Left lung (tissue), 10 donors: ENCODE measurements around the gene MTRF1L. TPM values are rescaled to one million over a fixed set of nuclear protein-coding genes. Genes with fewer than 3 reads are reported as not detected.

Source experiments
- ATAC-seq: fragments of 200-7000 bp; cut with Tn5 transposase; one replicate; pipeline ENCODE4 v1.9.1; 2020; ENCODE audit warnings: moderate library complexity
- DNase-seq, 4 donors: peaks; one replicate each; pipeline ENCODE4 v3.0.0-alpha.2; 2013 to 2020
- H3K27ac ChIP-seq, 2 donors: fragments of 200-600 bp; sonication (generic) in 1 of 2; one replicate each; pipeline versions ENCODE4 v1.5.0 to v1.8.0; 2020 to 2021
- H3K27me3 ChIP-seq, 2 donors: fragments of 200-600 bp; sonication (generic) in 1 of 2; one replicate each; pipeline versions ENCODE4 v1.5.0 to v1.8.0; 2020 to 2021
- H3K36me3 ChIP-seq, 2 donors: fragments of 200-600 bp; sonication (generic) in 1 of 2; one replicate each; pipeline versions ENCODE4 v1.5.0 to v1.8.0; 2020 to 2021
- H3K4me1 ChIP-seq, 2 donors: fragments of 200-600 bp; one replicate each; pipeline ENCODE4 v1.8.0; 2021
- H3K4me3 ChIP-seq, 2 donors: fragments of 200-600 bp; sonication (generic) in 1 of 2; one replicate each; pipeline versions ENCODE4 v1.5.0 to v1.8.0; 2020 to 2021; ENCODE audit warnings: mild to moderate bottlenecking in 1 of 2
- H3K9me3 ChIP-seq, 2 donors: fragments of 200-600 bp; sonication (generic) in 1 of 2; one replicate each; pipeline versions ENCODE4 v1.5.0 to v1.8.0; 2020 to 2021
- CTCF ChIP-seq, 2 donors: fragments of 200-600 bp; sonication (generic) in 1 of 2; IDR thresholded peaks; one replicate each; pipeline versions ENCODE4 v1.5.0 to v1.8.0; 2021; ENCODE audit warnings: antibody characterized with exemption in 2 of 2
- intact Hi-C, 2 donors: fragments of 100-400 bp; cut with DNase I; formaldehyde crosslinking; loops; one replicate each; pipeline versions ENCODE4 v1.11.2 to v1.14.2; 2022
- polyA plus RNA-seq, 6 donors: library from polyadenylated mRNA; unstranded; fragments of 120-200 nt; gene quantifications; one replicate each; pipeline ENCODE4 v1.2.1, GENCODE V29; 2013; ENCODE audit not compliant: insufficient read length in 6 of 6
- total RNA-seq, 2 donors: library from RNA; stranded (reverse); fragmentation: NEBNext Ultra II Directional; extraction: Animal tissue kit (Norgen Biotek cat#: 25700); gene quantifications; one replicate each; pipeline ENCODE4 v1.2.1, GENCODE V29; 2021
- donor health status: DM: no; HTN: yes; CAD: no.
- donor health status: DM: no; HTN: no; CAD: no.

Gene MTRF1L
- total and polyA plus RNA-seq, 8 donors: 14.7 to 26.8 (median 20.9) TPM

- H3K27ac ChIP-seq: no peak overlapping the region
- DNase-seq (peak in 1 of 4 donors; percentile 51), ATAC-seq (no peak)
- H3K9me3 ChIP-seq: no peaks in the 10 kb centered on the region
- no peaks in the 10 kb centered on the region for H3K27me3 ChIP-seq
- H3K36me3 ChIP-seq: no peaks in the 10 kb centered on the region
- no peak for TF ChIP-seq CTCF (IDR thresholded peaks at IDR 0.05)
- H3K4me3 ChIP-seq: no peak overlapping the region
- no peaks in the 10 kb centered on the region for H3K4me1 ChIP-seq
- intact Hi-C loops: no loop called here
Observed at GRCh38 chr6:152959333-152959732, 43.2 kb downstream of the MTRF1L start.

DNA sequence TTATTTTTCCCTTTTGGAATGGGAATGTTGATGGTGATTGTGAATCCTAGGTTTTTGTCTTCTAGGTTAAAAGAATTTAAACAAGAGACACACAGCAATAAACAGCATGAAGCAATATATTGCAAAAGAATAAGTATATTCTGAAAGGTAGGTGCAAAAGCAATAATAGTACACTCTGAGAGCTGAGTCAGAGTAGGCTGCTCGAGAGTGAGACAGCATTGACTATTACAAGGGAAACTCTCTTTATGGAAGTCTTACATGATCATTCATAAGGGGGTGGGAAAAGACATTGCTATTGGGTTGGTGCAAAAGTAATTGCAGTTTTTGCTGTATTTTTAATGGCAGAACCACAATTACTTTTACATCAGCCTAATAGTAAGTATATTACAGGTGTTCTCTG, 44.7 kb downstream of the MTRF1L start:
- Histone ChIP-seq H3K27ac (no peak overlapping the region), H3K4me1 (no peaks in the 10 kb centered on the region), H3K27me3 (no peaks in the 10 kb centered on the region), H3K4me3 (no peak overlapping the region), H3K36me3 (no peaks in the 10 kb centered on the region), H3K9me3 (no peaks in the 10 kb centered on the region)
- intact Hi-C loops: no loop called here
- ATAC-seq (no peak), DNase-seq (no peak)
- TF ChIP-seq CTCF (IDR thresholded peaks at IDR 0.05): no peak

GRCh38 chr6:152954443-152954842, 48.1 kb downstream of the MTRF1L start:
- Histone ChIP-seq H3K36me3 (no peaks in the 10 kb centered on the region), H3K4me3 (no peak overlapping the region), H3K9me3 (no peaks in the 10 kb centered on the region), H3K27me3 (peaks cover 0 to 15% of the 10 kb centered on the region in 2 donors), H3K4me1 (no peaks in the 10 kb centered on the region), H3K27ac (no peak overlapping the region)
- intact Hi-C loops: no loop called here
- ATAC-seq (no peak), DNase-seq (no peak)
- no peak for TF ChIP-seq CTCF (IDR thresholded peaks at IDR 0.05)

DNA sequence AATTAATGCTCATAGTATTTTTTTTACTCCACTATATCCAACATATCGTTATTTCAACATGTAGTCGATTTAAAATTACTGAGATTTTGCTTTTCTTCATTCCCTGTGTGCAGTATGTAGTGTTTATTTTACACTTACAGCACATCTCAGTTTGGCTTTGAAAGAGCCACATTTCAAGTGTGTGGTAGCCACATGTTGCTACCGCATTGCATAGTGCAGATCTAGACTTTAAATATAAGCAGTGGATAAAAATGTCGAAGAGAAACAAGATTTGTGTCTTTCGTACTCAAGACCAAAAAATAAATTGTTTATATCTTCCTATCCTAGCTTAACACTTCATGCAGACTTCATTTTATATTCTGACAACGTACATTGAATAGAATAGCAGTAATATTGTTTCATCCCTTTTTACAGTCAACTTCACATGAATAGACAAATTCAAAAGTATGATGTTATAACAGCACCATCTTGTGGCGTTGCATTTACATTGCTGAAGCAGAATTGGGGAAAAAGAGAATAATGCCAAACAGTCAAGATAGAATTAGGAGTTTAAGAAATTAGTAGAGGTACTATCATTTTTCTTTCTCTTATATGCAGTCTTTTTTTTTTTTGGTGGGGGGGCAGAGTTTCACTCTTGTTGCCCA, 49.5 kb downstream of the MTRF1L start:
- H3K36me3 ChIP-seq: no peaks in the 10 kb centered on the region
- H3K27ac ChIP-seq: no peak overlapping the region
- peak; percentile 49 for ATAC-seq
- TF ChIP-seq CTCF (IDR thresholded peaks at IDR 0.05): peak; percentile 29 to 31
- H3K4me1 ChIP-seq: no peaks in the 10 kb centered on the region
- H3K27me3 ChIP-seq: peaks cover 0 to 20% of the 10 kb centered on the region in 2 donors
- DNase-seq: peak in 2 of 4 donors; percentile 8 to 23
- no peaks in the 10 kb centered on the region for H3K9me3 ChIP-seq
- intact Hi-C loops: no loop called here
- no peak overlapping the region for H3K4me3 ChIP-seq

GRCh38 chr6:152952045-152952444, 50.5 kb downstream of the MTRF1L start:
- Histone ChIP-seq H3K4me1 (no peaks in the 10 kb centered on the region), H3K4me3 (no peak overlapping the region), H3K27me3 (peaks cover 0 to 25% of the 10 kb centered on the region in 2 donors), H3K9me3 (no peaks in the 10 kb centered on the region), H3K36me3 (no peaks in the 10 kb centered on the region), H3K27ac (no peak overlapping the region)
- DNase-seq (no peak), ATAC-seq (no peak)
- no peak for TF ChIP-seq CTCF (IDR thresholded peaks at IDR 0.05)
- intact Hi-C loops: no loop called here
